Esophagus squamous epithelium (tissue), 4 donors: Measurements from ENCODE around the gene MCCD1.

Experiments
- CTCF ChIP-seq, 6 experiments: fragments of 450-650 bp in 4 of 6; fragments of 200-600 bp in 2 of 6; sonication (generic) in 2 of 6; IDR thresholded peaks; one replicate each; pipeline ENCODE4 v1.5.1; 2016 to 2019; ENCODE audit warnings: antibody characterized with exemption in 6 of 6, mild to moderate bottlenecking in 4 of 6, moderate library complexity in 4 of 6
- POLR2A ChIP-seq, 4 donors: fragments of 450-650 bp; IDR thresholded peaks; one replicate each; pipeline ENCODE4 v1.6.1; 2017; ENCODE audit warnings: antibody characterized with exemption in 4 of 4, mild to moderate bottlenecking in 4 of 4, moderate library complexity in 3 of 4

- no peak for TF ChIP-seq POLR2A (IDR thresholded peaks at IDR 0.05)
- TF ChIP-seq CTCF (IDR thresholded peaks at IDR 0.05) = no peak
Observed at GRCh38 chr6:31544676-31545075, 15.9 kb downstream of the MCCD1 start.
